Measurements from ENCODE around the gene DSCAML1. TPM values are rescaled to one million over a fixed set of nuclear protein-coding genes. Genes with fewer than 3 reads are reported as not detected.

The DSCAML1 gene
- total RNA-seq, 1 experiment from 2014 or later = not detected

- Histone ChIP-seq H3K9ac (ENCODE audit: low read length) (no peak overlapping the region), H3K4me3 (ENCODE audit: low read length) (no peak overlapping the region), H3K4me1 (ENCODE audit: insufficient read depth, low read length) (no peaks in the 10 kb centered on the region), H3K27ac (ENCODE audit: low read length) (no peak overlapping the region), H3K27me3 (ENCODE audit: low read length) (peaks cover 78% of the 10 kb centered on the region), H3K9me2 (replicated peaks; ENCODE audit: low read length) (no peaks in the 10 kb centered on the region), H3K9me3 (ENCODE audit: low read length) (no peaks in the 10 kb centered on the region), H3K4me2 (ENCODE audit: low read length) (no peak overlapping the region), H3F3A (ENCODE audit: low read length, unreplicated experiment) (no peaks in the 10 kb centered on the region), H3K36me3 (ENCODE audit: low read depth, low read length) (no peaks in the 10 kb centered on the region), H4K20me1 (ENCODE audit: low read length) (no peaks in the 10 kb centered on the region), H2AFZ (ENCODE audit: low read length) (no peak overlapping the region), H3K79me2 (ENCODE audit: low read length) (no peaks in the 10 kb centered on the region)
- DNase-seq (no peak), ATAC-seq (no peak)
- no TSS peak for BruUV-seq (replicated peaks)
- TF ChIP-seq EZH2phosphoT487 (IDR thresholded peaks at IDR 0.05; ENCODE audit: borderline replicate concordance, low read length) (no peak), EZH2 (IDR thresholded peaks at IDR 0.05; ENCODE audit: low read length, unreplicated experiment) (no peak)
- TF ChIP-seq, protein P1, sequence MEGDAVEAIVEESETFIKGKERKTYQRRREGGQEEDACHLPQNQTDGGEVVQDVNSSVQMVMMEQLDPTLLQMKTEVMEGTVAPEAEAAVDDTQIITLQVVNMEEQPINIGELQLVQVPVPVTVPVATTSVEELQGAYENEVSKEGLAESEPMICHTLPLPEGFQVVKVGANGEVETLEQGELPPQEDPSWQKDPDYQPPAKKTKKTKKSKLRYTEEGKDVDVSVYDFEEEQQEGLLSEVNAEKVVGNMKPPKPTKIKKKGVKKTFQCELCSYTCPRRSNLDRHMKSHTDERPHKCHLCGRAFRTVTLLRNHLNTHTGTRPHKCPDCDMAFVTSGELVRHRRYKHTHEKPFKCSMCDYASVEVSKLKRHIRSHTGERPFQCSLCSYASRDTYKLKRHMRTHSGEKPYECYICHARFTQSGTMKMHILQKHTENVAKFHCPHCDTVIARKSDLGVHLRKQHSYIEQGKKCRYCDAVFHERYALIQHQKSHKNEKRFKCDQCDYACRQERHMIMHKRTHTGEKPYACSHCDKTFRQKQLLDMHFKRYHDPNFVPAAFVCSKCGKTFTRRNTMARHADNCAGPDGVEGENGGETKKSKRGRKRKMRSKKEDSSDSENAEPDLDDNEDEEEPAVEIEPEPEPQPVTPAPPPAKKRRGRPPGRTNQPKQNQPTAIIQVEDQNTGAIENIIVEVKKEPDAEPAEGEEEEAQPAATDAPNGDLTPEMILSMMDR (conservative IDR thresholded peaks at IDR 0.05; ENCODE audit: low read depth, low read length) = no peak
- intact Hi-C loops (cut with micrococcal nuclease) = no loop called here
- POLR2A ChIA-PET (ENCODE audit: unreplicated experiment) = no interaction called here
- CTCF ChIA-PET = no interaction called here
Measured at GRCh38 chr11:117638911-117639543, 158.0 kb downstream of the DSCAML1 start.

DNA sequence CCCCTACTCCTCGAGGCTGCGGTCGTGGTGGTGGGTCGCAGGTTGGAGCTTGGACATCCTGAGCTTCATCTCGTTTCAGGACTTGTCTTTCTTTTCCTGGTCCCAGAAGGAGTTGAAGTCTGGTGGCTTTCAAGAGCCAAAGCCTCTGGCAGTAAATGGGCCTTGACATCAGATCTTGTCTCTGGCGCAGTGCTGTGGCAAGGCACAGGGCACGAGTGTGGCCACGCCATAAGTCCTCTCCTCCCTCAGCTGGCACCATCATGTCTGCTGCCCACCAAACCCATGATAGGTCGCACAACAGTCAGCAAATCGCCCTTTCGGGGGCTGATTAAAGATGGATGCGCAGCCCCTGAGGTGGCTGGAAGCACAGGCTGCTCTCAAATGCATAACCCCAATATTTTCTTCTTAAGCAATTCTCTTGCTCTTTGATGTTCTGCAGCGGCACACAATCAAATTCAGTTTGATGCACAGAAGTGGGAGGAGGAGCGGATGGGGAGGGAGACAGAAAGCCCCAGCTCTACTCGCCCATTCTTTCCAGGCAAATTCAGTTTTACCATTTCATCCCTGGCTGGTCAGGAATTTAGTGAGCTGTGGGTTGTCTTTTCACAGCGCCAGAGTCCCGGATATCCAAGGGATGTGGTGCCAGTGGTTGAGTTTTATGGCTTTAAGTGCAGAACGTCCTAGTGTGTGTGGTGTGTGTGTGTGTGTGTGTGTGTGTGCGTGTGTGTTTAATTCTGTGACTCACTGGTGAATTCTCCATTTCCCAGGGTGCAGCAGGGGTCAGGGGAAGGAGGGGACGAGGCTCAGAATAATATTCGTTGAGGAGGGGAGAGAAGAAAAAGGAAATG is 162.0 kb downstream of the DSCAML1 start:
- ChIA-PET POLR2A (ENCODE audit: unreplicated experiment) (no interaction called here), CTCF (no interaction called here)
- H3F3A ChIP-seq (ENCODE audit: low read length, unreplicated experiment) = no peaks in the 10 kb centered on the region
- no peaks in the 10 kb centered on the region for H3K9me3 ChIP-seq (ENCODE audit: low read length)
- no peak overlapping the region for H3K4me3 ChIP-seq (ENCODE audit: low read length)
- peaks cover 77% of the 10 kb centered on the region for H3K27me3 ChIP-seq (ENCODE audit: low read length)
- intact Hi-C loops (cut with micrococcal nuclease) = no loop called here
- H3K79me2 ChIP-seq (ENCODE audit: low read length) = no peaks in the 10 kb centered on the region
- DNase-seq (no peak), ATAC-seq (no peak)
- H4K20me1 ChIP-seq (ENCODE audit: low read length) = no peaks in the 10 kb centered on the region
- BruUV-seq (replicated peaks) = no TSS peak
- no peak overlapping the region for H3K9ac ChIP-seq (ENCODE audit: low read length)
- no peaks in the 10 kb centered on the region for H3K36me3 ChIP-seq (ENCODE audit: low read depth, low read length)
- H2AFZ ChIP-seq (ENCODE audit: low read length) = no peak overlapping the region
- TF ChIP-seq, protein P1 (conservative IDR thresholded peaks at IDR 0.05; ENCODE audit: low read depth, low read length) = no peak
- TF ChIP-seq EZH2 (IDR thresholded peaks at IDR 0.05; ENCODE audit: low read length, unreplicated experiment) (no peak), EZH2phosphoT487 (IDR thresholded peaks at IDR 0.05; ENCODE audit: borderline replicate concordance, low read length) (no peak)
- no peaks in the 10 kb centered on the region for H3K9me2 ChIP-seq (replicated peaks; ENCODE audit: low read length)
- no peak overlapping the region for H3K4me2 ChIP-seq (ENCODE audit: low read length)
- no peak overlapping the region for H3K27ac ChIP-seq (ENCODE audit: low read length)
- H3K4me1 ChIP-seq (ENCODE audit: insufficient read depth, low read length) = no peaks in the 10 kb centered on the region
